ENCODE data around the gene RPP38.

DNA sequence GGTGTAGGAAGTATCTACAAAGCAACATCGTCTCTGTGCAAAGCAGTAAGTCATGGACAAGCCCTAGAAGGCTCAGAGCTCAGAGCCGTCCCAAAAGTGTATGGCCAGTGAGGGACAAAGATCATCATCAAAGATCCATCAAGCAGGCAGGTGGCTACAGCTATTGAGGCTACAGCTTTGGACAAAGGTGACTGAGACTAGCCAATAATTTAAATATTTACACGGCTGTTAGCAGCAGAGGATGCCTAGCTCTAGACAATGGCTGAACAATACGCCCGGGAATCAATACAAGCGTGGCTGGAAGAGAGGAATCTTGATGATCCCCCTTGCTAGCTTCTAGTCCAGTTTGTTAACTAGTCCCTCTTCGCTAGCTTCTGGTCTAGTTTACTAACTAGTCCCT lies 53.4 kb downstream of the RPP38 start:
- TF ChIP-seq, protein P1, sequence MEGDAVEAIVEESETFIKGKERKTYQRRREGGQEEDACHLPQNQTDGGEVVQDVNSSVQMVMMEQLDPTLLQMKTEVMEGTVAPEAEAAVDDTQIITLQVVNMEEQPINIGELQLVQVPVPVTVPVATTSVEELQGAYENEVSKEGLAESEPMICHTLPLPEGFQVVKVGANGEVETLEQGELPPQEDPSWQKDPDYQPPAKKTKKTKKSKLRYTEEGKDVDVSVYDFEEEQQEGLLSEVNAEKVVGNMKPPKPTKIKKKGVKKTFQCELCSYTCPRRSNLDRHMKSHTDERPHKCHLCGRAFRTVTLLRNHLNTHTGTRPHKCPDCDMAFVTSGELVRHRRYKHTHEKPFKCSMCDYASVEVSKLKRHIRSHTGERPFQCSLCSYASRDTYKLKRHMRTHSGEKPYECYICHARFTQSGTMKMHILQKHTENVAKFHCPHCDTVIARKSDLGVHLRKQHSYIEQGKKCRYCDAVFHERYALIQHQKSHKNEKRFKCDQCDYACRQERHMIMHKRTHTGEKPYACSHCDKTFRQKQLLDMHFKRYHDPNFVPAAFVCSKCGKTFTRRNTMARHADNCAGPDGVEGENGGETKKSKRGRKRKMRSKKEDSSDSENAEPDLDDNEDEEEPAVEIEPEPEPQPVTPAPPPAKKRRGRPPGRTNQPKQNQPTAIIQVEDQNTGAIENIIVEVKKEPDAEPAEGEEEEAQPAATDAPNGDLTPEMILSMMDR (IDR thresholded peaks at IDR 0.05; ENCODE audit: borderline replicate concordance, extremely low read depth, low read length, poor library complexity, severe bottlenecking) = no peak
- TF ChIP-seq EZH2 (IDR thresholded peaks at IDR 0.05; ENCODE audit: borderline replicate concordance, low read depth, low read length, severe bottlenecking) = no peak
